Fibroblast of pulmonary artery (primary cell): ENCODE results near the gene CDKL1.
"Not testable (repeated sequence)": the region's sequence is repeated elsewhere in the genome, so short reads cannot be mapped to it uniquely, and the experiment has no call there.

Experiments
- DNase-seq: peaks from one replicate; pipeline ENCODE4 v3.0.0-alpha.2; 2010; ENCODE audit warnings: low read depth
- H3K4me3 ChIP-seq: replicated peaks from 2 replicates; pipeline ENCODE4 v1.5.1; 2011; ENCODE audit warnings: low read depth, mild to moderate bottlenecking, control low read depth, low read length, moderate library complexity
- CTCF ChIP-seq: IDR thresholded peaks from 2 replicates; pipeline ENCODE4 v1.5.1; 2011; ENCODE audit warnings: mild to moderate bottlenecking, control low read depth, low read length, inconsistent platforms; ENCODE audit errors: missing control alignments

CDKL1 gene

GRCh38 chr14:50357124-50357523 is 39.6 kb downstream of the CDKL1 start:
- no peak for TF ChIP-seq CTCF
- no peak for DNase-seq
- no peak overlapping the region for H3K4me3 ChIP-seq

- DNase-seq, result not testable (repeated sequence)
Observed at GRCh38 chr14:50356283-50356682, 40.4 kb downstream of the CDKL1 start.

GRCh38 chr14:50355692-50356091 is 41.0 kb downstream of the CDKL1 start:
- DNase-seq, result no peak
- H3K4me3 ChIP-seq, result no peak overlapping the region
- TF ChIP-seq CTCF, result no peak

More at GRCh38 chr14:50356283-50356682, 40.4 kb downstream of the CDKL1 start:
- H3K4me3 ChIP-seq, result not testable (repeated sequence)

- no peak overlapping the region for H3K4me3 ChIP-seq
- TF ChIP-seq CTCF, result no peak
- no peak for DNase-seq
Observed at GRCh38 chr14:50354527-50354926, 42.2 kb downstream of the CDKL1 start.

- TF ChIP-seq CTCF, result no peak
- no peak overlapping the region for H3K4me3 ChIP-seq
- DNase-seq, result no peak
Observed at GRCh38 chr14:50353126-50353525, 43.6 kb downstream of the CDKL1 start.

GRCh38 chr14:50352584-50352983 is 44.1 kb downstream of the CDKL1 start:
- H3K4me3 ChIP-seq, result no peak overlapping the region
- no peak for TF ChIP-seq CTCF
- no peak for DNase-seq

- DNase-seq, result no peak
- TF ChIP-seq CTCF, result no peak
- H3K4me3 ChIP-seq, result no peak overlapping the region
Observed at GRCh38 chr14:50350975-50351374, 45.7 kb downstream of the CDKL1 start.

GRCh38 chr14:50348933-50349332 is 47.7 kb downstream of the CDKL1 start:
- no peak for TF ChIP-seq CTCF
- H3K4me3 ChIP-seq, result no peak overlapping the region
- no peak for DNase-seq
